Kidney (tissue), 14 donors: ENCODE results near the gene USP24. TPM values are rescaled to one million over a fixed set of nuclear protein-coding genes. Genes with fewer than 3 reads are reported as not detected.
"Not testable (repeated sequence)": the region's sequence is repeated elsewhere in the genome, so short reads cannot be mapped to it uniquely, and the experiment has no call there.

Source experiments
- DNase-seq, 5 donors: peaks; one replicate each; pipeline ENCODE4 v3.0.0-alpha.2; 2013 to 2020
- FAIRE-seq: peaks from 2 replicates; lab custom pipeline; 2012; peaks lifted over from hg19 to GRCh38; lab: Jason Lieb, UNC
- H3K27ac ChIP-seq, 2 donors: one replicate each; pipeline ENCODE4 v1.7.0; 2013; ENCODE audit warnings: low read depth in 2 of 2, low read length in 2 of 2, inconsistent platforms in 1 of 2
- H3K27me3 ChIP-seq: one replicate; pipeline ENCODE4 v1.7.1; 2013; ENCODE audit warnings: low read length, inconsistent platforms; ENCODE audit not compliant: control insufficient read depth, insufficient read depth
- H3K36me3 ChIP-seq, 3 donors: one replicate each; pipeline versions ENCODE4 v1.7.0 to v1.7.1; 2013; ENCODE audit warnings: low read length in 3 of 3, control low read depth in 1 of 3, inconsistent platforms in 1 of 3; ENCODE audit not compliant: insufficient read depth in 3 of 3, control insufficient read depth in 2 of 3
- H3K4me1 ChIP-seq, 3 donors: one replicate each; pipeline versions ENCODE4 v1.7.0 to v1.7.1; 2013; ENCODE audit warnings: low read length in 3 of 3, inconsistent platforms in 1 of 3, low read depth in 1 of 3; ENCODE audit not compliant: control insufficient read depth in 2 of 3, insufficient read depth in 2 of 3
- H3K4me3 ChIP-seq, 3 donors: one replicate each; pipeline versions ENCODE4 v1.7.0 to v1.8.1; 2013; ENCODE audit warnings: low read length in 3 of 3, control low read depth in 1 of 3, inconsistent platforms in 1 of 3
- H3K9ac ChIP-seq, 3 donors: one replicate each; pipeline versions ENCODE4 v1.7.0 to v1.7.1; 2013; ENCODE audit warnings: low read length in 3 of 3, control low read depth in 1 of 3, inconsistent platforms in 1 of 3
- H3K9me3 ChIP-seq, 3 donors: one replicate each; pipeline versions ENCODE4 v1.7.0 to v1.7.1; 2013; ENCODE audit warnings: low read length in 3 of 3, control low read depth in 1 of 3, inconsistent platforms in 1 of 3; ENCODE audit not compliant: control insufficient read depth in 2 of 3, insufficient read depth in 1 of 3
- CTCF ChIP-seq: IDR thresholded peaks from 3 replicates; pipeline ENCODE4 v1.5.1; 2012; ENCODE audit warnings: mild to moderate bottlenecking, moderate library complexity, borderline replicate concordance; ENCODE audit not compliant: insufficient read depth; ENCODE audit errors: extremely low read depth
- intact Hi-C: fragments of 100-400 bp; cut with DNase I; formaldehyde crosslinking; loops from one replicate; pipeline ENCODE4 v1.11.1; 2022
- polyA plus RNA-seq: library from polyadenylated mRNA; stranded (reverse); fragments of 350-450 nt; fragmentation: Illumina TruSeq; extraction: RNeasy Lipid Tissue Mini Kit (QIAGEN cat#74804); gene quantifications from one replicate; pipeline ENCODE4 v1.2.3, GENCODE V29; 2014; ENCODE audit warnings: low read depth, low replicate concordance; ENCODE audit not compliant: insufficient read depth
- total RNA-seq: library from RNA; stranded (reverse); fragmentation: NEBNext Ultra II Directional; extraction: Animal tissue kit (Norgen Biotek cat#: 25700); gene quantifications from one replicate; pipeline ENCODE4 v1.2.1, GENCODE V29; 2021
- donor health status: control.
- donor health status: control.
- donor health status: control.
- donor health status: control.
- donor health status: control.
- donor health status: DM: yes; HTN: yes; CAD: no.
- donor health status: Normal renal cell carcinoma (clear cell type).

USP24 gene
- total and polyA plus RNA-seq, 2 donors from 2014 or later: 10.1 to 49.2 TPM

GRCh38 chr1:55192093-55192492 lies 23.1 kb downstream of the USP24 start:
- H3K9ac ChIP-seq: no peak overlapping the region

GRCh38 chr1:55191219-55191952 lies 23.8 kb downstream of the USP24 start:
- H3K27me3 ChIP-seq, intact Hi-C loops, H3K27ac ChIP-seq, H3K9ac ChIP-seq, H3K36me3 ChIP-seq, FAIRE-seq, H3K9me3 ChIP-seq, H3K4me3 ChIP-seq, DNase-seq, H3K4me1 ChIP-seq: not testable (repeated sequence)

More at GRCh38 chr1:55192093-55192492, 23.1 kb downstream of the USP24 start:
- Histone ChIP-seq H3K27ac (no peak overlapping the region), H3K4me3 (no peak overlapping the region), H3K4me1 (peaks cover 0 to 10% (median 9%) of the 10 kb centered on the region in 3 donors), H3K27me3 (no peaks in the 10 kb centered on the region), H3K9me3 (no peaks in the 10 kb centered on the region), H3K36me3 (no peaks in the 10 kb centered on the region)
- TF ChIP-seq CTCF: no peak
- intact Hi-C loops: no loop called here
- FAIRE-seq: no peak
- DNase-seq: no peak

- no peak for TF ChIP-seq CTCF
- H3K4me1 ChIP-seq: peaks cover 0 to 2% (median 0%) of the 10 kb centered on the region in 3 donors
- H3K9me3 ChIP-seq: no peaks in the 10 kb centered on the region
Measured at GRCh38 chr1:55190109-55190508, 25.1 kb downstream of the USP24 start.

GRCh38 chr1:55188909-55189308 lies 26.3 kb downstream of the USP24 start:
- no peak overlapping the region for H3K4me3 ChIP-seq
- H3K36me3 ChIP-seq: no peaks in the 10 kb centered on the region
- no peak overlapping the region for H3K27ac ChIP-seq
- no peak for TF ChIP-seq CTCF
- no peak overlapping the region for H3K9ac ChIP-seq
- no peaks in the 10 kb centered on the region for H3K27me3 ChIP-seq
- intact Hi-C loops: no loop called here
- FAIRE-seq (no peak), DNase-seq (no peak)
- H3K9me3 ChIP-seq: no peaks in the 10 kb centered on the region
- no peaks in the 10 kb centered on the region for H3K4me1 ChIP-seq

More at GRCh38 chr1:55190109-55190508, 25.1 kb downstream of the USP24 start:
- Histone ChIP-seq H3K27me3 (no peaks in the 10 kb centered on the region), H3K4me3 (no peak overlapping the region), H3K9ac (no peak overlapping the region), H3K36me3 (no peaks in the 10 kb centered on the region), H3K27ac (no peak overlapping the region)
- no peak for DNase-seq
- intact Hi-C loops: no loop called here
- no peak for FAIRE-seq
